Skeletal muscle tissue (tissue), 4 donors: Measurements from ENCODE around the gene RGL2. TPM values are rescaled to one million over a fixed set of nuclear protein-coding genes. Genes with fewer than 3 reads are reported as not detected.
"Not testable (repeated sequence)": the region's sequence is repeated elsewhere in the genome, so short reads cannot be mapped to it uniquely, and the experiment has no call there.

Experiments
- H3K27ac ChIP-seq: one replicate; pipeline ENCODE4 v1.7.0; 2013; ENCODE audit warnings: mild to moderate bottlenecking, low read depth, low read length, inconsistent platforms
- H3K27me3 ChIP-seq, 3 donors: one replicate each; pipeline ENCODE4 v1.7.0; 2013; ENCODE audit warnings: low read length in 3 of 3; ENCODE audit not compliant: control insufficient read depth in 3 of 3, insufficient read depth in 3 of 3
- H3K36me3 ChIP-seq, 3 donors: one replicate each; pipeline ENCODE4 v1.7.0; 2013; ENCODE audit warnings: low read length in 3 of 3; ENCODE audit not compliant: control insufficient read depth in 3 of 3, insufficient read depth in 3 of 3
- H3K4me1 ChIP-seq, 3 donors: one replicate each; pipeline ENCODE4 v1.7.0; 2013; ENCODE audit warnings: low read length in 3 of 3, mild to moderate bottlenecking in 3 of 3; ENCODE audit not compliant: control insufficient read depth in 3 of 3, insufficient read depth in 3 of 3
- H3K4me3 ChIP-seq, 3 donors: one replicate each; pipeline ENCODE4 v1.7.0; 2013; ENCODE audit warnings: low read length in 3 of 3
- H3K9ac ChIP-seq, 3 donors: one replicate each; pipeline ENCODE4 v1.7.0; 2013; ENCODE audit warnings: low read length in 3 of 3, mild to moderate bottlenecking in 3 of 3, moderate library complexity in 2 of 3, low read depth in 1 of 3
- H3K9me3 ChIP-seq, 3 donors: one replicate each; pipeline ENCODE4 v1.7.0; 2013; ENCODE audit warnings: low read length in 3 of 3; ENCODE audit not compliant: control insufficient read depth in 3 of 3
- total RNA-seq: library from RNA; depleted of rRNA; stranded (reverse); fragments of >200 nt; gene quantifications from one replicate; pipeline ENCODE4 v1.2.3, GENCODE V29; 2014
- donor health status: Osteomylitis.

RGL2 gene
- total RNA-seq, 1 donor from 2014 or later: 18.3 TPM

- peaks cover 53% of the 10 kb centered on the region in 3 donors for H3K36me3 ChIP-seq
- H3K9me3 ChIP-seq: no peaks in the 10 kb centered on the region
- H3K27me3 ChIP-seq: no peaks in the 10 kb centered on the region
- peaks cover 21 to 27% (median 22%) of the 10 kb centered on the region in 3 donors for H3K4me1 ChIP-seq
- H3K27ac ChIP-seq: no peak overlapping the region
- no peak overlapping the region for H3K9ac ChIP-seq
- no peak overlapping the region for H3K4me3 ChIP-seq
These were observed 4.5 kb downstream of the RGL2 start for GRCh38 chr6:33294086-33294823.

GRCh38 chr6:33292996-33293682 lies 5.6 kb downstream of the RGL2 start:
- peaks cover 25 to 35% (median 26%) of the 10 kb centered on the region in 3 donors for H3K4me1 ChIP-seq
- H3K36me3 ChIP-seq: peaks cover 53 to 54% (median 53%) of the 10 kb centered on the region in 3 donors
- no peaks in the 10 kb centered on the region for H3K9me3 ChIP-seq
- no peak overlapping the region for H3K27ac ChIP-seq
- no peaks in the 10 kb centered on the region for H3K27me3 ChIP-seq
- no peak overlapping the region for H3K9ac ChIP-seq
- H3K4me3 ChIP-seq: no peak overlapping the region

GRCh38 chr6:33290459-33290858 lies 8.3 kb downstream of the RGL2 start:
- peaks cover 58 to 61% (median 60%) of the 10 kb centered on the region in 3 donors for H3K36me3 ChIP-seq
- no peaks in the 10 kb centered on the region for H3K9me3 ChIP-seq
- no peak overlapping the region for H3K27ac ChIP-seq
- H3K4me1 ChIP-seq: peaks cover 19 to 29% (median 23%) of the 10 kb centered on the region in 3 donors
- H3K9ac ChIP-seq: peak overlapping the region; percentile 93 to 95 (median 93)
- H3K4me3 ChIP-seq: peak overlapping the region; percentile 90 to 96 (median 95)
- H3K27me3 ChIP-seq: no peaks in the 10 kb centered on the region

- peak overlapping the region; percentile 93 to 95 (median 93) for H3K9ac ChIP-seq
- H3K4me3 ChIP-seq: peak overlapping the region; percentile 90 to 96 (median 95)
- peaks cover 19 to 29% (median 23%) of the 10 kb centered on the region in 3 donors for H3K4me1 ChIP-seq
- H3K27ac ChIP-seq: peak overlapping the region; percentile 80
- peaks cover 54 to 56% (median 55%) of the 10 kb centered on the region in 3 donors for H3K36me3 ChIP-seq
- no peaks in the 10 kb centered on the region for H3K27me3 ChIP-seq
- no peaks in the 10 kb centered on the region for H3K9me3 ChIP-seq
These were observed 8.9 kb downstream of the RGL2 start for GRCh38 chr6:33289784-33290315.

GRCh38 chr6:33288921-33289783 lies 9.6 kb downstream of the RGL2 start, which contains the start of the genes PFDN6 and WDR46:
PFDN6 (plus strand) TSS chr6:33289601; CDS start chr6:33289857, 256 bp downstream.
WDR46 (minus strand) TSS chr6:33289239; CDS start chr6:33289170, 69 bp downstream.
- Histone ChIP-seq H3K27me3 (no peaks in the 10 kb centered on the region), H3K36me3 (peaks cover 54 to 57% (median 55%) of the 10 kb centered on the region in 3 donors), H3K9me3 (no peaks in the 10 kb centered on the region), H3K4me1 (peaks cover 19 to 29% (median 23%) of the 10 kb centered on the region in 3 donors), H3K4me3 (peak within 1 kb of the TSS; percentile 90 to 96 (median 95)), H3K27ac (peak within 1 kb of the TSS; percentile 80), H3K9ac (peak within 1 kb of the TSS; percentile 93 to 95 (median 93))

GRCh38 chr6:33288141-33288920 lies 10.4 kb downstream of the RGL2 start:
- peak overlapping the region; percentile 90 to 96 (median 95) for H3K4me3 ChIP-seq
- peaks cover 50 to 54% (median 50%) of the 10 kb centered on the region in 3 donors for H3K36me3 ChIP-seq
- no peaks in the 10 kb centered on the region for H3K9me3 ChIP-seq

GRCh38 chr6:33286946-33287914 lies 11.5 kb downstream of the RGL2 start:
- Histone ChIP-seq H3K27ac (no peak overlapping the region), H3K36me3 (peaks cover 42 to 49% (median 48%) of the 10 kb centered on the region in 3 donors), H3K4me1 (peaks cover 19 to 29% (median 23%) of the 10 kb centered on the region in 3 donors), H3K4me3 (no peak overlapping the region), H3K27me3 (no peaks in the 10 kb centered on the region), H3K9me3 (no peaks in the 10 kb centered on the region), H3K9ac (no peak overlapping the region)

More at GRCh38 chr6:33288141-33288920, 10.4 kb downstream of the RGL2 start:
- peak overlapping the region; percentile 93 to 95 (median 93) for H3K9ac ChIP-seq
- peaks cover 19 to 29% (median 23%) of the 10 kb centered on the region in 3 donors for H3K4me1 ChIP-seq
- peak overlapping the region; percentile 80 for H3K27ac ChIP-seq
- no peaks in the 10 kb centered on the region for H3K27me3 ChIP-seq

- Histone ChIP-seq H3K4me1 (peaks cover 16 to 30% (median 24%) of the 10 kb centered on the region in 3 donors), H3K36me3 (peaks cover 40 to 52% (median 44%) of the 10 kb centered on the region in 3 donors)
- H3K27me3 ChIP-seq, H3K9me3 ChIP-seq, H3K27ac ChIP-seq, H3K4me3 ChIP-seq, H3K9ac ChIP-seq: not testable (repeated sequence)
These were observed 13.5 kb downstream of the RGL2 start for GRCh38 chr6:33285214-33285613.
